ENCODE measurements around the gene MRPL44. TPM values are rescaled to one million over a fixed set of nuclear protein-coding genes. Genes with fewer than 3 reads are reported as not detected.

Gene MRPL44
- total RNA-seq (2021) (66.4 and 76.6 TPM in 2 replicates), Bru-seq, nascent RNA (percentile 97 among the genes with signal in this experiment), BruChase-seq, experiment 1, labeled RNA remaining after a 2-hour chase (percentile 97 among the genes with signal in this experiment), BruChase-seq, experiment 2, labeled RNA remaining after a 6-hour chase (percentile 97 among the genes with signal in this experiment)
- long read RNA-seq, transcript MRPL44-201 (4 exons, 1,748 nt) = major isoform, 138 of 155 reads
- long read RNA-seq, partial matches to known transcripts = 2 of 155 reads
- long read RNA-seq, other reads (novel, unspliced or antisense) = 15 of 155 reads

DNA sequence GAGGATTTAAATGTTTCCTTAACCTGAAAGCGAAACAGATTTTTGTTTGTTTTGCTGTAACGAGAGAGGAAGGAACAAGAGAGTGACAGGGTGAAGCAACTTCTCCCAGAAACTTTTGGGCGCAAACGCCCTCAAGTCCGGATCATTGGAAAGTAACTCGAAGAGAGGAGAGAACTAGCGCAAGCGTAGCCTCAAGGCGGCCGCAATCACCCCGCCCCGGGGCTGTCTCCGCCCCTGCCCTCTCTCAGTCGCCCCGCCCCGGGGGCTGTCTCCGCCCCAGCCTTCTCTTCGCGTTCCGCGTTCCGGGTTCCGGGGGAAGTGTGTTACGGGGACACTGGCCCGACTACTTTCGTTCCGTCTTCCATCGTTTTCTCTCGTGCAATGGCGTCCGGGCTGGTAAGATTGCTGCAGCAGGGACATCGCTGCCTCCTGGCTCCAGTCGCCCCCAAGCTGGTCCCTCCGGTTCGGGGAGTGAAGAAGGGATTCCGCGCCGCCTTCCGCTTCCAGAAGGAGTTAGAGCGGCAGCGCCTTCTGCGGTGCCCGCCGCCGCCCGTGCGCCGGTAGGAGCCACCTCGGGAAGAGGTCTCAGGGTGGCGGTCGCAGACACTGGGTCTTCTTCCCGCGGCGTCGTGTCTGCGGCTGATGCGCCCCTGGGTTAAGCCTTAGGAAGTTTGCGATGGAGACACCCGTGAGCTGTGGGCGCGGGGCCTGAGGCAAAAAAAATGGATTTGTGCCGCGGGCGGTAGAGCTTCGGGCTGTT is at the start of gene MRPL44:
TSS of gene MRPL44 (plus strand) at position 372 of the 760 bp plus-strand sequence. CDS start at position 382, 10 bp downstream.
- TSS peak; percentile 78 for BruUV-seq (replicated peaks)
- H3K27me3 ChIP-seq (ENCODE audit: insufficient read depth, low read depth) = no peaks in the 10 kb centered on the region
- peak within 1 kb of the TSS; percentile 89 for H2AFZ ChIP-seq
- peak within 1 kb of the TSS; percentile 81 for H3K4me3 ChIP-seq
- H3K9me3 ChIP-seq (ENCODE audit: insufficient read depth, low read depth) = no peaks in the 10 kb centered on the region
- H3K27ac ChIP-seq = peak within 1 kb of the TSS; percentile 73
- peaks cover 37% of the 10 kb centered on the region for H3K4me1 ChIP-seq (replicated peaks; ENCODE audit: insufficient read depth)
- POLR2A ChIA-PET (ENCODE audit: unreplicated experiment) = interaction anchor here (0.6 to 0.8 kb wide), 4 partner anchors 96 to 351 kb away, joined by 3 to 9 read pairs (median 4); no protein-coding TSS in a partner anchor
- peaks cover 15% of the 10 kb centered on the region for H4K20me1 ChIP-seq (ENCODE audit: insufficient read depth)
- peak within 1 kb of the TSS; percentile 93 for H3K4me2 ChIP-seq
- no peaks in the 10 kb centered on the region for H3K9me2 ChIP-seq (ENCODE audit: insufficient read depth)
- intact Hi-C loops (cut with micrococcal nuclease; ENCODE audit: unreplicated experiment) = loop anchor here (1.0 to 10.0 kb wide), 11 partner anchors 12 to 1252 kb away; partner anchors contain the start of genes AP1S3 and WDFY1
- DNase-seq = peak; percentile 92 to 100
- H3K79me2 ChIP-seq (ENCODE audit: low read depth) = peaks cover 50% of the 10 kb centered on the region
- CTCF ChIA-PET = interaction anchor here (0.6 to 1.4 kb wide), 3 partner anchors 13 to 327 kb away, joined by 3 to 5 read pairs (median 4); no protein-coding TSS in a partner anchor
- H3F3A ChIP-seq (ENCODE audit: insufficient read depth, low read depth) = peaks cover 12% of the 10 kb centered on the region; the same call in 1 of the 2 replicates
- TF ChIP-seq EZH2 (IDR thresholded peaks at IDR 0.05; ENCODE audit: low read depth) = no peak
- TF ChIP-seq, protein P1, sequence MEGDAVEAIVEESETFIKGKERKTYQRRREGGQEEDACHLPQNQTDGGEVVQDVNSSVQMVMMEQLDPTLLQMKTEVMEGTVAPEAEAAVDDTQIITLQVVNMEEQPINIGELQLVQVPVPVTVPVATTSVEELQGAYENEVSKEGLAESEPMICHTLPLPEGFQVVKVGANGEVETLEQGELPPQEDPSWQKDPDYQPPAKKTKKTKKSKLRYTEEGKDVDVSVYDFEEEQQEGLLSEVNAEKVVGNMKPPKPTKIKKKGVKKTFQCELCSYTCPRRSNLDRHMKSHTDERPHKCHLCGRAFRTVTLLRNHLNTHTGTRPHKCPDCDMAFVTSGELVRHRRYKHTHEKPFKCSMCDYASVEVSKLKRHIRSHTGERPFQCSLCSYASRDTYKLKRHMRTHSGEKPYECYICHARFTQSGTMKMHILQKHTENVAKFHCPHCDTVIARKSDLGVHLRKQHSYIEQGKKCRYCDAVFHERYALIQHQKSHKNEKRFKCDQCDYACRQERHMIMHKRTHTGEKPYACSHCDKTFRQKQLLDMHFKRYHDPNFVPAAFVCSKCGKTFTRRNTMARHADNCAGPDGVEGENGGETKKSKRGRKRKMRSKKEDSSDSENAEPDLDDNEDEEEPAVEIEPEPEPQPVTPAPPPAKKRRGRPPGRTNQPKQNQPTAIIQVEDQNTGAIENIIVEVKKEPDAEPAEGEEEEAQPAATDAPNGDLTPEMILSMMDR (conservative IDR thresholded peaks at IDR 0.05) = 0 out of 2 replicates have a peak, but pooled peaks have one; percentile 7
- peaks cover 27% of the 10 kb centered on the region for H3K36me3 ChIP-seq (ENCODE audit: low read depth)

DNA sequence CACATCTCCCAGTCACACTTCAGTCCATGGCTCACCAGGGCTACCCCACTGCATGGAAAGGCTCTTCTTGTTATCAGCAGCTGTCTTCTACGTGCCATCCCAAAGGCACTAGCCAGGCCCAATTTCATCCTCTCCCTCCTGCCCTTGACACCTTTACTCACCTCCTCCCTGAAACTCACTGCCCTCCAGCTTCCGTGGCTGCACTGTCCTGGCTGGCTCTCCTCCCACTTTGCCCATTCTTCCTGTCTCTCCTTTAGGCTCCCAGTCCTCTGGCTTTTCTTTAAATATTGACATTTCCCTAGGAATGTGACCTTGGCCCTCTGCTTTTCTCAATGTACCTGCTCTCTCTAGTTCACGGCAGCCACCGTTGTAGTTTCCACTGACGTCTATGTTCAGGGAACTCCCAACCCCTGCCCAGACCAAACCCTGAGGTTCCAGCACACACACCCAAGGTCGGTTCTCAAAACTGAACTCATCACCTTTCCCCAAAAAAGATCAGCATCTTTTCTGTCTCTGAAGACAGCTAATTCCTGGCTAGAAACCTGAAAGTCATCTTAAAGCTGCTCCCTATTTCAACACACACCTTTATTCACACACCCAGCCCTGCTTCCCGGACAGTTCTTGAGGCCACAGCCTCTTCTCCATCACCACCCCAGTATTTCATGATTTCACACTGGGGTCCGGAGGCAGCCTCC is 48.8 kb upstream of the MRPL44 start:
- ChIA-PET POLR2A (ENCODE audit: unreplicated experiment) (no interaction called here), CTCF (no interaction called here)
- no peak overlapping the region for H3K4me3 ChIP-seq
- no TSS peak for BruUV-seq (replicated peaks)
- H4K20me1 ChIP-seq (ENCODE audit: insufficient read depth) = no peaks in the 10 kb centered on the region; the same call in 1 of the 2 replicates
- TF ChIP-seq, protein P1 (conservative IDR thresholded peaks at IDR 0.05) = no peak
- TF ChIP-seq EZH2 (IDR thresholded peaks at IDR 0.05; ENCODE audit: low read depth) = no peak
- intact Hi-C loops (cut with micrococcal nuclease; ENCODE audit: unreplicated experiment) = no loop called here
- H3K4me2 ChIP-seq = no peak overlapping the region
- no peak overlapping the region for H3K27ac ChIP-seq
- H3K36me3 ChIP-seq (ENCODE audit: low read depth) = 0 out of 2 replicates have a peak, but pooled peaks cover 12% of the 10 kb centered on the region
- no peaks in the 10 kb centered on the region for H3K9me2 ChIP-seq (ENCODE audit: insufficient read depth)
- H3K9me3 ChIP-seq (ENCODE audit: insufficient read depth, low read depth) = no peaks in the 10 kb centered on the region
- H3K79me2 ChIP-seq (ENCODE audit: low read depth) = no peaks in the 10 kb centered on the region
- DNase-seq = no peak
- no peak overlapping the region for H2AFZ ChIP-seq
- H3K27me3 ChIP-seq (ENCODE audit: insufficient read depth, low read depth) = no peaks in the 10 kb centered on the region
- no peaks in the 10 kb centered on the region for H3K4me1 ChIP-seq (replicated peaks; ENCODE audit: insufficient read depth)
- H3F3A ChIP-seq (ENCODE audit: insufficient read depth, low read depth) = no peaks in the 10 kb centered on the region

Measured in PC-9 (cell line).